Measurements from ENCODE around the gene FICD. TPM values are rescaled to one million over a fixed set of nuclear protein-coding genes. Genes with fewer than 3 reads are reported as not detected.
A peak's percentile ranks its signal among the peaks of the same experiment; 100 is the strongest.

The FICD gene
- total RNA-seq, 6 donors from 2014 or later, result 6.5 to 15.3 (median 12.2) TPM

DNA sequence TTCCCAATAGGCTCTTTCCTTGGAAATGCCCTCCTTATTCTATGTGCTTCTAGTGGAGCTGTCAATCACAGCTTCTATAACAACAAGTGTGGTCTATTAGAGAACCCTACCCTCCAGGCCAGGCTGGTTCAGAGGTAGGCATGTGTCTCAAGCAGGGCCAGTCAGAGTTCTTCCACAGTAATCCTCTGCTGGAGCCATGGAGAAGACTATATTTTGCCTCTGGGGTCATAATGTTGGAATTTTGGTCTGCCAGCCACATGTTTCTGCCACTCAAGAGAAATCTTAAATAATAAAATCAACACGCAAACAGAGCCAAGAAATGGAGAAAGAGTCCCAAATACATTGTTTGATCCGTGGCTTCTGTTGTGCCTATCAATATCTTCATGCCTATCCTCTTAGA lies 23.8 kb upstream of the FICD start:
- Histone ChIP-seq H3K27me3 (no peaks in the 10 kb centered on the region), H3K9me3 (peaks cover 0 to 4% (median 0%) of the 10 kb centered on the region in 4 donors), H3K4me1 (no peaks in the 10 kb centered on the region), H3K4me3 (no peak overlapping the region), H3K36me3 (no peaks in the 10 kb centered on the region), H3K27ac (no peak overlapping the region)
- no peak for TF ChIP-seq CTCF (IDR thresholded peaks at IDR 0.05)
- TF ChIP-seq POLR2A (IDR thresholded peaks at IDR 0.05), result no peak
- TF ChIP-seq EP300 (IDR thresholded peaks at IDR 0.05), result no peak
- no peak for TF ChIP-seq POLR2AphosphoS5 (IDR thresholded peaks at IDR 0.05)
- DNase-seq (no peak), ATAC-seq (ENCODE audit: low FRiP score in 2 of 2) (no peak)
- WGBS, 2 donors, result 73 to 75% methylated on average over 2 of the region's 2 CpGs

GRCh38 chr12:108495054-108495453 lies 20.0 kb upstream of the FICD start:
- Histone ChIP-seq H3K27me3 (no peaks in the 10 kb centered on the region), H3K36me3 (no peaks in the 10 kb centered on the region), H3K27ac (no peak overlapping the region), H3K9me3 (no peaks in the 10 kb centered on the region), H3K4me1 (no peaks in the 10 kb centered on the region), H3K4me3 (no peak overlapping the region)
- DNase-seq, result no peak
- ATAC-seq (ENCODE audit: low FRiP score in 2 of 2), result peak in 1 of 2 donors; percentile 49
- no peak for TF ChIP-seq EP300 (IDR thresholded peaks at IDR 0.05)
- TF ChIP-seq POLR2A (IDR thresholded peaks at IDR 0.05), result no peak
- peak in 5 of 6 experiments; percentile 18 to 33 (median 24) for TF ChIP-seq CTCF (IDR thresholded peaks at IDR 0.05)
- WGBS, 2 donors, result 56 to 100% methylated on average over 1 of the region's 1 CpG

DNA sequence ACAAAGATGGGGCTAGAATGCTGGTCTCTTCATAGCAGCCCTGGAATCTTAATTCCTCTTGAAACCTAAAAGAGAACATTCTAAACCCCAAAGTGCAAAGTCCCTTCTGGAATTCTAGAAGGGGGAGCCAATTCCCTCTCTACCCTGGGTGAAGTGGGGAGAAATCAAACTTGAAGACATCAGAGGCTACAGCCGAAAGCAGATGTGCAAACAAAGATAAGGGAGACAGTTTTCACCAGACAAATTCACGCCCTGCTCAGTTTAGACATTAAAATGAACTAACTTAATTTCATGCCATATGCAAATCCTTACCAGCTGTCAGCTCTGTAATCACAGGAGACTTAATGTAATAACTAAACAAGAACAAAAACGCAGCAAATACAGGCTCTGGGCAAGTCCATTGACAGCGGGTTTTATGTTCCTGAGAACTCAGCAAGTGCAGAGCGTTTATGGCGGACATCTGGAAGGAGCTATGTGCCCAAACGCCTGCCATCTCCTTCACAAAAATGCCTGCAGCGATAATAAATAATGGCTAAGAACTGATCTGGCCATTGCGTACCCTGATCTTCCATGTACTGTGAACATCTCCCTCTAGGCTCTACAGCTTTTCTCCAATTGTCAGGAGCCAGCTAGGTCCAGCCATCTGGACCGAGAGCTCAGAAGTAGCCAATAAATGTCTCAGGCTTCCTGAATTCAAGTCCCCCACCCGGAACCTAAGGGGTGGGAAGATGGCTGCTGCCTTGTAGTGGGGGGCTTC lies 19.1 kb upstream of the FICD start:
- WGBS, 2 donors, result 69 to 77% methylated on average over 11 of the region's 11 CpGs
- H3K27me3 ChIP-seq, result no peaks in the 10 kb centered on the region
- ATAC-seq (ENCODE audit: low FRiP score in 2 of 2) (no peak), DNase-seq (no peak)
- H3K27ac ChIP-seq, result no peak overlapping the region
- no peak overlapping the region for H3K4me3 ChIP-seq
- H3K4me1 ChIP-seq, result no peaks in the 10 kb centered on the region
- H3K36me3 ChIP-seq, result no peaks in the 10 kb centered on the region
- H3K9me3 ChIP-seq, result no peaks in the 10 kb centered on the region
- TF ChIP-seq CTCF (IDR thresholded peaks at IDR 0.05) (no peak), POLR2A (IDR thresholded peaks at IDR 0.05) (no peak), EP300 (IDR thresholded peaks at IDR 0.05) (no peak), POLR2AphosphoS5 (IDR thresholded peaks at IDR 0.05) (no peak)

GRCh38 chr12:108498136-108498535 lies 16.9 kb upstream of the FICD start:
- no peak for DNase-seq
- no peaks in the 10 kb centered on the region for H3K4me1 ChIP-seq
- TF ChIP-seq POLR2AphosphoS5 (IDR thresholded peaks at IDR 0.05), result no peak
- TF ChIP-seq POLR2A (IDR thresholded peaks at IDR 0.05), result no peak
- TF ChIP-seq EP300 (IDR thresholded peaks at IDR 0.05), result no peak
- TF ChIP-seq CTCF (IDR thresholded peaks at IDR 0.05), result no peak
- no peak overlapping the region for H3K4me3 ChIP-seq
- no peak overlapping the region for H3K27ac ChIP-seq
- peaks cover 0 to 9% (median 7%) of the 10 kb centered on the region in 4 donors for H3K9me3 ChIP-seq
- ATAC-seq (ENCODE audit: low FRiP score in 2 of 2), result no peak
- WGBS, 2 donors, result 72 to 81% methylated on average over 11 of the region's 11 CpGs
- H3K27me3 ChIP-seq, result no peaks in the 10 kb centered on the region
- no peaks in the 10 kb centered on the region for H3K36me3 ChIP-seq

GRCh38 chr12:108502922-108503321 lies 12.2 kb upstream of the FICD start:
- no peak overlapping the region for H3K27ac ChIP-seq
- DNase-seq (no peak), ATAC-seq (ENCODE audit: low FRiP score in 2 of 2) (no peak)
- no peaks in the 10 kb centered on the region for H3K4me1 ChIP-seq
- WGBS, 2 donors, result 72 to 80% methylated on average over 2 of the region's 2 CpGs
- no peaks in the 10 kb centered on the region for H3K36me3 ChIP-seq
- TF ChIP-seq CTCF (IDR thresholded peaks at IDR 0.05), result no peak
- no peak for TF ChIP-seq POLR2A (IDR thresholded peaks at IDR 0.05)
- TF ChIP-seq EP300 (IDR thresholded peaks at IDR 0.05), result no peak
- TF ChIP-seq POLR2AphosphoS5 (IDR thresholded peaks at IDR 0.05), result no peak
- no peak overlapping the region for H3K4me3 ChIP-seq
- no peaks in the 10 kb centered on the region for H3K27me3 ChIP-seq
- peaks cover 0 to 16% (median 9%) of the 10 kb centered on the region in 4 donors for H3K9me3 ChIP-seq

Data from upper lobe of left lung (tissue), 6 donors.